GM19397 (cell line): ENCODE results near the gene PPCDC.

Source experiments
- ATAC-seq: cut with Tn5 transposase; IDR thresholded peaks from one replicate; pipeline ENCODE4 v1.9.1; 2021; ENCODE audit warnings: mild to moderate bottlenecking, moderate library complexity; ENCODE audit not compliant: unreplicated experiment

Gene PPCDC

GRCh38 chr15:75023181-75023871 is at the start of gene PPCDC:
PPCDC (plus strand) TSS chr15:75023590; CDS start chr15:75028319, 4,729 bp downstream.
- ATAC-seq: peak; percentile 95

- ATAC-seq: no peak
Measured at GRCh38 chr15:74976159-74976558, 47.2 kb upstream of the PPCDC start.

- ATAC-seq: no peak
Measured at GRCh38 chr15:74977599-74977998, 45.8 kb upstream of the PPCDC start.

- ATAC-seq: no peak
Measured at GRCh38 chr15:74978077-74978476, 45.3 kb upstream of the PPCDC start.

- no peak for ATAC-seq
Measured at GRCh38 chr15:74978503-74978902, 44.9 kb upstream of the PPCDC start.

GRCh38 chr15:74982183-74982582 is 41.2 kb upstream of the PPCDC start:
- no peak for ATAC-seq

GRCh38 chr15:74983725-74984231 is 39.6 kb upstream of the PPCDC start:
- no peak for ATAC-seq

- no peak for ATAC-seq
Measured at GRCh38 chr15:74988007-74988800, 35.2 kb upstream of the PPCDC start.

GRCh38 chr15:74989527-74989926 is 33.9 kb upstream of the PPCDC start:
- no peak for ATAC-seq

- no peak for ATAC-seq
Measured at GRCh38 chr15:74992619-74993018, 30.8 kb upstream of the PPCDC start.

- no peak for ATAC-seq
Measured at GRCh38 chr15:74994236-74994635, 29.2 kb upstream of the PPCDC start.

- no peak for ATAC-seq
Measured at GRCh38 chr15:74994685-74995084, 28.7 kb upstream of the PPCDC start.

- peak; percentile 76 for ATAC-seq
Measured at GRCh38 chr15:74995182-74995778, 28.1 kb upstream of the PPCDC start, which contains the start of gene SCAMP5. SCAMP5 (plus strand) TSS chr15:74995563; CDS start chr15:75011840, 16,277 bp downstream.

- ATAC-seq: no peak
Measured at GRCh38 chr15:74995779-74996765, 27.3 kb upstream of the PPCDC start.

- no peak for ATAC-seq
Measured at GRCh38 chr15:74997141-74997540, 26.2 kb upstream of the PPCDC start.

- ATAC-seq: no peak
Measured at GRCh38 chr15:74997543-74997942, 25.8 kb upstream of the PPCDC start.

- no peak for ATAC-seq
Measured at GRCh38 chr15:75001310-75001709, 22.1 kb upstream of the PPCDC start.

- no peak for ATAC-seq
Measured at GRCh38 chr15:75002398-75002797, 21.0 kb upstream of the PPCDC start.

GRCh38 chr15:75007216-75007615 is 16.2 kb upstream of the PPCDC start:
- ATAC-seq: no peak

- peak; percentile 25 for ATAC-seq
Measured at GRCh38 chr15:75008221-75008625, 15.2 kb upstream of the PPCDC start.
